ENCODE measurements around the gene IL21R. TPM values are rescaled to one million over a fixed set of nuclear protein-coding genes. Genes with fewer than 3 reads are reported as not detected.

Gene IL21R
- total RNA-seq, 1 donor from 2014 or later, result 0.40 TPM

- Mint-ChIP-seq H3K4me3 (ENCODE audit: unreplicated experiment) (no peak overlapping the region), H3K27ac (ENCODE audit: unreplicated experiment) (no peak overlapping the region), H3K27me3 (ENCODE audit: unreplicated experiment) (no peaks in the 10 kb centered on the region), H3K36me3 (ENCODE audit: unreplicated experiment) (peaks cover 15% of the 10 kb centered on the region), H3K9me3 (ENCODE audit: unreplicated experiment) (no peaks in the 10 kb centered on the region), H3K4me1 (ENCODE audit: unreplicated experiment) (peaks cover 14% of the 10 kb centered on the region)
- TF ChIP-seq CTCF (IDR thresholded peaks at IDR 0.05), result no peak
- DNase-seq (ENCODE audit: extremely low spot score, unreplicated experiment), result no peak
Observed at GRCh38 chr16:27458987-27459688, 57.2 kb downstream of the IL21R start.

GRCh38 chr16:27460213-27460612 is 58.2 kb downstream of the IL21R start:
- Mint-ChIP-seq H3K36me3 (ENCODE audit: unreplicated experiment) (peaks cover 18% of the 10 kb centered on the region), H3K4me3 (ENCODE audit: unreplicated experiment) (no peak overlapping the region), H3K9me3 (ENCODE audit: unreplicated experiment) (no peaks in the 10 kb centered on the region), H3K4me1 (ENCODE audit: unreplicated experiment) (peaks cover 14% of the 10 kb centered on the region), H3K27me3 (ENCODE audit: unreplicated experiment) (no peaks in the 10 kb centered on the region), H3K27ac (ENCODE audit: unreplicated experiment) (no peak overlapping the region)
- TF ChIP-seq CTCF (IDR thresholded peaks at IDR 0.05), result no peak
- DNase-seq (ENCODE audit: extremely low spot score, unreplicated experiment), result no peak

GRCh38 chr16:27460663-27461482 is 58.9 kb downstream of the IL21R start:
- H3K27me3 Mint-ChIP-seq (ENCODE audit: unreplicated experiment), result no peaks in the 10 kb centered on the region
- peaks cover 14% of the 10 kb centered on the region for H3K4me1 Mint-ChIP-seq (ENCODE audit: unreplicated experiment)
- no peak for TF ChIP-seq CTCF (IDR thresholded peaks at IDR 0.05)
- DNase-seq (ENCODE audit: extremely low spot score, unreplicated experiment), result no peak
- no peak overlapping the region for H3K27ac Mint-ChIP-seq (ENCODE audit: unreplicated experiment)
- no peaks in the 10 kb centered on the region for H3K9me3 Mint-ChIP-seq (ENCODE audit: unreplicated experiment)
- peaks cover 22% of the 10 kb centered on the region for H3K36me3 Mint-ChIP-seq (ENCODE audit: unreplicated experiment)
- H3K4me3 Mint-ChIP-seq (ENCODE audit: unreplicated experiment), result no peak overlapping the region

GRCh38 chr16:27461483-27462171 is 59.7 kb downstream of the IL21R start:
- H3K27ac Mint-ChIP-seq (ENCODE audit: unreplicated experiment), result peak overlapping the region; percentile 75
- no peak for DNase-seq (ENCODE audit: extremely low spot score, unreplicated experiment)

More at GRCh38 chr16:27461483-27462171, 59.7 kb downstream of the IL21R start:
- Mint-ChIP-seq H3K4me3 (ENCODE audit: unreplicated experiment) (no peak overlapping the region), H3K36me3 (ENCODE audit: unreplicated experiment) (peaks cover 30% of the 10 kb centered on the region), H3K27me3 (ENCODE audit: unreplicated experiment) (no peaks in the 10 kb centered on the region), H3K9me3 (ENCODE audit: unreplicated experiment) (no peaks in the 10 kb centered on the region), H3K4me1 (ENCODE audit: unreplicated experiment) (peaks cover 18% of the 10 kb centered on the region)
- TF ChIP-seq CTCF (IDR thresholded peaks at IDR 0.05), result no peak
